GM21447 (cell line): ENCODE results near the gene SCIMP.
"Not testable (repeated sequence)": the region's sequence is repeated elsewhere in the genome, so short reads cannot be mapped to it uniquely, and the experiment has no call there.

ENCODE experiments used
- ATAC-seq: cut with Tn5 transposase; IDR thresholded peaks from one replicate; pipeline ENCODE4 v1.9.1; 2021; ENCODE audit not compliant: unreplicated experiment

The SCIMP gene

GRCh38 chr17:5238333-5238732 is 3.7 kb upstream of the SCIMP start:
- no peak for ATAC-seq

- no peak for ATAC-seq
Measured at GRCh38 chr17:5237541-5238016, 2.9 kb upstream of the SCIMP start.

GRCh38 chr17:5236938-5237540 is 2.4 kb upstream of the SCIMP start:
- no peak for ATAC-seq

- ATAC-seq: not testable (repeated sequence)
Measured at GRCh38 chr17:5233492-5233891, 1.2 kb downstream of the SCIMP start.

GRCh38 chr17:5226940-5227878 is 7.5 kb downstream of the SCIMP start:
- peak; percentile 34 for ATAC-seq

GRCh38 chr17:5225668-5226457 is 8.8 kb downstream of the SCIMP start:
- peak; percentile 34 for ATAC-seq

GRCh38 chr17:5221912-5222311 is 12.7 kb downstream of the SCIMP start:
- not testable (repeated sequence) for ATAC-seq

- ATAC-seq: no peak
Measured at GRCh38 chr17:5220074-5220473, 14.6 kb downstream of the SCIMP start.

GRCh38 chr17:5219536-5219935 is 15.1 kb downstream of the SCIMP start:
- ATAC-seq: no peak

GRCh38 chr17:5217562-5217961 is 17.1 kb downstream of the SCIMP start:
- not testable (repeated sequence) for ATAC-seq

GRCh38 chr17:5211458-5211857 is 23.2 kb downstream of the SCIMP start:
- ATAC-seq: no peak

GRCh38 chr17:5210614-5211252 is 23.9 kb downstream of the SCIMP start:
- ATAC-seq: no peak

- no peak for ATAC-seq
Measured at GRCh38 chr17:5210091-5210490, 24.6 kb downstream of the SCIMP start.

- ATAC-seq: no peak
Measured at GRCh38 chr17:5209396-5209795, 25.3 kb downstream of the SCIMP start.

GRCh38 chr17:5203908-5204294 is 30.8 kb downstream of the SCIMP start:
- no peak for ATAC-seq

GRCh38 chr17:5203178-5203907 is 31.3 kb downstream of the SCIMP start:
- no peak for ATAC-seq

- ATAC-seq: no peak
Measured at GRCh38 chr17:5201011-5201410, 33.6 kb downstream of the SCIMP start.

GRCh38 chr17:5200360-5200759 is 34.3 kb downstream of the SCIMP start:
- no peak for ATAC-seq

- no peak for ATAC-seq
Measured at GRCh38 chr17:5198472-5198871, 36.2 kb downstream of the SCIMP start.

- ATAC-seq: no peak
Measured at GRCh38 chr17:5194346-5194745, 40.3 kb downstream of the SCIMP start.
